ENCODE results near the gene CCDC169. TPM values are rescaled to one million over a fixed set of nuclear protein-coding genes. Genes with fewer than 3 reads are reported as not detected.
"Not testable (repeated sequence)": the region's sequence is repeated elsewhere in the genome, so short reads cannot be mapped to it uniquely, and the experiment has no call there.

The CCDC169 gene
- total and polyA plus RNA-seq, 2 of the 4 experiments (the other 2 are of a cell fraction) = 0.54 to 0.62 TPM

- no peak overlapping the region for H2BK20ac ChIP-seq (ENCODE audit: low read depth, low read length)
- H3K36me3 ChIP-seq (ENCODE audit: control insufficient read depth, insufficient read depth, low read length) = peaks cover 25% of the 10 kb centered on the region
- H3K4me1 ChIP-seq (ENCODE audit: control insufficient read depth, insufficient read depth, low read length) = no peaks in the 10 kb centered on the region
- no peaks in the 10 kb centered on the region for H3K27me3 ChIP-seq (ENCODE audit: control insufficient read depth, insufficient read depth, low read length)
- H3K56ac ChIP-seq (ENCODE audit: extremely low read depth, insufficient read depth, low read length) = no peak overlapping the region
- peak overlapping the region; percentile 31; the same call in 1 of the 2 replicates for H3K4me2 ChIP-seq (ENCODE audit: low read depth, low read length)
- H3K4ac ChIP-seq (ENCODE audit: low read depth, low read length) = no peak overlapping the region
- no peak overlapping the region for H3K18ac ChIP-seq (ENCODE audit: low read depth, low read length)
- BruUV-seq (replicated peaks) = no TSS peak
- no peak overlapping the region for H2AFZ ChIP-seq (replicated peaks; ENCODE audit: low read length, poor library complexity)
- H3K9me1 ChIP-seq (ENCODE audit: insufficient read depth, low read length) = no peaks in the 10 kb centered on the region
- H2AK9ac ChIP-seq (replicated peaks; ENCODE audit: low read depth, low read length, poor library complexity) = no peak overlapping the region
- peak; percentile 44 for ATAC-seq (ENCODE audit: low read depth)
- peaks cover 36% of the 10 kb centered on the region; the same call in 1 of the 2 replicates for H4K20me1 ChIP-seq (ENCODE audit: insufficient read depth, low read length)
- H4K8ac ChIP-seq (ENCODE audit: low read depth in 2 of 2, low read length in 2 of 2) = no peak overlapping the region
- no peak overlapping the region for H3K27ac ChIP-seq (ENCODE audit: insufficient read depth, low read length)
- H3K23ac ChIP-seq (ENCODE audit: low read depth, low read length) = no peak overlapping the region
- ChIA-PET POLR2A (ENCODE audit: unreplicated experiment) (no interaction called here), CTCF (no interaction called here)
- H2AK5ac ChIP-seq (ENCODE audit: low read depth, low read length) = no peak overlapping the region
- H4K91ac ChIP-seq (ENCODE audit: insufficient read depth, low read depth, low read length) = no peak overlapping the region
- H3K9ac ChIP-seq (ENCODE audit: low read depth, low read length) = no peak overlapping the region
- H3K79me1 ChIP-seq (ENCODE audit: low read depth in 1 of 2, low read length in 2 of 2) = peaks cover 13 to 62% of the 10 kb centered on the region in 2 experiments
- H2BK5ac ChIP-seq (ENCODE audit: low read depth, low read length, poor library complexity, severe bottlenecking) = no peak overlapping the region
- intact Hi-C loops (cut with micrococcal nuclease) (no loop called here), dilution Hi-C loops (cut with HindIII; ENCODE audit: low sequenced_read_pairs, unreplicated experiment) (no loop called here), in situ Hi-C loops (cut with MboI; ENCODE audit: low sequenced_read_pairs) (loop anchor here (25.0 kb wide), 1 partner anchor 654 kb away; the partner anchor contains the start of gene ALG5)
- no peak overlapping the region for H3K4me3 ChIP-seq (ENCODE audit: insufficient read depth, low read depth, low read length)
- H3K9me3 ChIP-seq (ENCODE audit: control insufficient read depth, insufficient read depth, low read length) = no peaks in the 10 kb centered on the region
- H2BK15ac ChIP-seq (ENCODE audit: low read depth, low read length) = no peak overlapping the region
- H3K14ac ChIP-seq (replicated peaks; ENCODE audit: low read depth, low read length) = no peak overlapping the region
- TF ChIP-seq FOS (IDR thresholded peaks at IDR 0.05; ENCODE audit: low read depth, low read length) (peak; percentile 48; the same call in 1 of the 2 replicates), MXI1 (IDR thresholded peaks at IDR 0.05; ENCODE audit: borderline replicate concordance, low read depth, low read length) (no peak)
- no peak overlapping the region for H2BK120ac ChIP-seq (ENCODE audit: low read depth, low read length)
- no peak overlapping the region for H4K5ac ChIP-seq (ENCODE audit: low read depth, low read length)
- peak; percentile 59 for DNase-seq
These were observed 35.4 kb upstream of the CCDC169 start for GRCh38 chr13:36332986-36333385.

- H3K9ac ChIP-seq (ENCODE audit: low read depth, low read length); H3K14ac ChIP-seq (replicated peaks; ENCODE audit: low read depth, low read length); H2AFZ ChIP-seq (replicated peaks; ENCODE audit: low read length, poor library complexity); BruUV-seq (replicated peaks); H4K5ac ChIP-seq (ENCODE audit: low read depth, low read length); H3K18ac ChIP-seq (ENCODE audit: low read depth, low read length); H3K4me2 ChIP-seq (ENCODE audit: low read depth, low read length); intact Hi-C loops (cut with micrococcal nuclease); H2BK5ac ChIP-seq (ENCODE audit: low read depth, low read length, poor library complexity, severe bottlenecking); H3K4me1 ChIP-seq (ENCODE audit: control insufficient read depth, insufficient read depth, low read length); H3K4me3 ChIP-seq (ENCODE audit: insufficient read depth, low read depth, low read length); DNase-seq; POLR2A ChIA-PET (ENCODE audit: unreplicated experiment); H3K4ac ChIP-seq (ENCODE audit: low read depth, low read length); H2AK9ac ChIP-seq (replicated peaks; ENCODE audit: low read depth, low read length, poor library complexity); dilution Hi-C loops (cut with HindIII; ENCODE audit: low sequenced_read_pairs, unreplicated experiment); H4K91ac ChIP-seq (ENCODE audit: insufficient read depth, low read depth, low read length); H3K56ac ChIP-seq (ENCODE audit: extremely low read depth, insufficient read depth, low read length); H3K9me1 ChIP-seq (ENCODE audit: insufficient read depth, low read length); H3K9me3 ChIP-seq (ENCODE audit: control insufficient read depth, insufficient read depth, low read length); H4K8ac ChIP-seq (ENCODE audit: low read depth in 2 of 2, low read length in 2 of 2); H3K27ac ChIP-seq (ENCODE audit: insufficient read depth, low read length); H3K23ac ChIP-seq (ENCODE audit: low read depth, low read length); H2BK20ac ChIP-seq (ENCODE audit: low read depth, low read length); H2BK15ac ChIP-seq (ENCODE audit: low read depth, low read length); H3K27me3 ChIP-seq (ENCODE audit: control insufficient read depth, insufficient read depth, low read length); H2BK120ac ChIP-seq (ENCODE audit: low read depth, low read length); ATAC-seq (ENCODE audit: low read depth): not testable (repeated sequence)
- Histone ChIP-seq H2AK5ac (ENCODE audit: low read depth, low read length) (peak overlapping the region; percentile 55; the same call in 1 of the 2 replicates), H3K79me1 (ENCODE audit: low read depth in 1 of 2, low read length in 2 of 2) (peaks cover 13 to 54% of the 10 kb centered on the region in 2 experiments), H4K20me1 (ENCODE audit: insufficient read depth, low read length) (peaks cover 29% of the 10 kb centered on the region; the same call in 1 of the 2 replicates), H3K36me3 (ENCODE audit: control insufficient read depth, insufficient read depth, low read length) (peaks cover 30% of the 10 kb centered on the region)
- CTCF ChIA-PET = interaction anchor here (0.6 to 1.2 kb wide), 3 partner anchors 8 to 620 kb away, joined by 3 to 5 read pairs (median 4); no protein-coding TSS in a partner anchor
- in situ Hi-C loops (cut with MboI; ENCODE audit: low sequenced_read_pairs) = loop anchor here (25.0 kb wide), 1 partner anchor 655 kb away; the partner anchor contains the start of gene ALG5
These were observed 34.6 kb upstream of the CCDC169 start for GRCh38 chr13:36332255-36332654.

All from IMR-90 (cell line).